DOHH2 (cell line): ENCODE data around the gene TMPRSS13.

Source experiments
- EZH2phosphoT487 ChIP-seq: fragments of 200-600 bp; sonication (generic); IDR thresholded peaks from 2 replicates; pipeline ENCODE4 v1.6.1; 2017; ENCODE audit warnings: borderline replicate concordance, mild to moderate bottlenecking, antibody characterized with exemption, low read length, moderate library complexity, mixed read lengths
- TF ChIP-seq, protein P1 (sequence below): fragments of 200-600 bp; sonication (generic); IDR thresholded peaks from one replicate; pipeline ENCODE4 v1.5.1; 2014; ENCODE audit warnings: antibody characterized with exemption, mild to moderate bottlenecking, low read depth, low read length; ENCODE audit not compliant: poor library complexity, severe bottlenecking

GRCh38 chr11:117941976-117942654 lies 12.9 kb upstream of the TMPRSS13 start:
- TF ChIP-seq, protein P1, sequence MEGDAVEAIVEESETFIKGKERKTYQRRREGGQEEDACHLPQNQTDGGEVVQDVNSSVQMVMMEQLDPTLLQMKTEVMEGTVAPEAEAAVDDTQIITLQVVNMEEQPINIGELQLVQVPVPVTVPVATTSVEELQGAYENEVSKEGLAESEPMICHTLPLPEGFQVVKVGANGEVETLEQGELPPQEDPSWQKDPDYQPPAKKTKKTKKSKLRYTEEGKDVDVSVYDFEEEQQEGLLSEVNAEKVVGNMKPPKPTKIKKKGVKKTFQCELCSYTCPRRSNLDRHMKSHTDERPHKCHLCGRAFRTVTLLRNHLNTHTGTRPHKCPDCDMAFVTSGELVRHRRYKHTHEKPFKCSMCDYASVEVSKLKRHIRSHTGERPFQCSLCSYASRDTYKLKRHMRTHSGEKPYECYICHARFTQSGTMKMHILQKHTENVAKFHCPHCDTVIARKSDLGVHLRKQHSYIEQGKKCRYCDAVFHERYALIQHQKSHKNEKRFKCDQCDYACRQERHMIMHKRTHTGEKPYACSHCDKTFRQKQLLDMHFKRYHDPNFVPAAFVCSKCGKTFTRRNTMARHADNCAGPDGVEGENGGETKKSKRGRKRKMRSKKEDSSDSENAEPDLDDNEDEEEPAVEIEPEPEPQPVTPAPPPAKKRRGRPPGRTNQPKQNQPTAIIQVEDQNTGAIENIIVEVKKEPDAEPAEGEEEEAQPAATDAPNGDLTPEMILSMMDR: no peak
- no peak for TF ChIP-seq EZH2phosphoT487
